H1 (cell line): ENCODE results near the gene VGF. TPM values are rescaled to one million over a fixed set of nuclear protein-coding genes. Genes with fewer than 3 reads are reported as not detected.
A peak's percentile ranks its signal among the peaks of the same experiment; 100 is the strongest.

ENCODE experiments used
- CTCF ChIA-PET: fragments of 300-600 bp; sonication (Branson Sonifier 250); formaldehyde crosslinking; loops from one replicate; lab custom pipeline; 2021; ENCODE audit not compliant: partially characterized antibody; lab: Charles Lee
- POLR2A ChIA-PET: fragments of 300-600 bp; sonication (Branson Sonifier 250); formaldehyde crosslinking; loops from one replicate; lab custom pipeline; 2021; ENCODE audit warnings: inconsistent platforms; ENCODE audit not compliant: partially characterized antibody; lab: Charles Lee
- DNase-seq, 2 experiments: peaks; one replicate each; pipeline versions ENCODE4 v3.0.0 to v3.0.0-alpha.2; 2010 to 2022; ENCODE audit warnings: low spot score in 2 of 2, low read depth in 1 of 2, mixed read lengths in 1 of 2
- FAIRE-seq: peaks from 2 replicates; lab custom pipeline; 2011; peaks lifted over from hg19 to GRCh38; lab: Jason Lieb, UNC
- H2AFZ ChIP-seq: 2 replicates; pipeline ENCODE4 v1.8.1; 2012; ENCODE audit warnings: low read length, inconsistent platforms
- H2AK5ac ChIP-seq: 2 replicates; pipeline ENCODE4 v1.6.1; 2013; ENCODE audit warnings: low read depth, low read length
- H2BK120ac ChIP-seq: replicated peaks from 2 replicates; pipeline ENCODE3; 2013; ENCODE audit warnings: low read depth, low read length, inconsistent platforms
- H2BK12ac ChIP-seq: 2 replicates; pipeline ENCODE4 v1.6.1; 2013; ENCODE audit warnings: low read depth, low read length
- H2BK15ac ChIP-seq: 2 replicates; pipeline ENCODE4 v1.6.1; 2013; ENCODE audit warnings: low read length
- H2BK20ac ChIP-seq: 2 replicates; pipeline ENCODE4 v1.6.1; 2013; ENCODE audit warnings: low read length
- H2BK5ac ChIP-seq: 2 replicates; pipeline ENCODE4 v1.6.1; 2013; ENCODE audit warnings: low read depth, low read length
- H3K14ac ChIP-seq: 2 replicates; pipeline ENCODE4 v1.6.1; 2013; ENCODE audit warnings: inconsistent platforms; ENCODE audit not compliant: insufficient read length
- H3K18ac ChIP-seq: 2 replicates; pipeline ENCODE4 v1.6.1; 2013; ENCODE audit warnings: low read length; ENCODE audit errors: extremely low read depth
- H3K23ac ChIP-seq: 2 replicates; pipeline ENCODE4 v1.6.1; 2013; ENCODE audit warnings: inconsistent platforms; ENCODE audit not compliant: insufficient read length
- H3K23me2 ChIP-seq: 2 replicates; pipeline ENCODE4 v1.6.1; 2013; ENCODE audit warnings: low read depth, low read length
- H3K27ac ChIP-seq: 2 replicates; pipeline ENCODE4 v1.6.1; 2011; ENCODE audit warnings: low read depth, low read length, inconsistent platforms
- H3K27me3 ChIP-seq, 4 experiments: replicated peaks in 1 of 4; 1 replicate in 1 of 4; 2 replicates in 3 of 4; pipeline versions ENCODE4 v1.6.1 to v1.8.1; 2011 to 2013; ENCODE audit warnings: low read length in 3 of 4, mild to moderate bottlenecking in 3 of 4, inconsistent platforms in 2 of 4, mixed read lengths in 2 of 4, moderate library complexity in 1 of 4; ENCODE audit not compliant: control insufficient read depth in 3 of 4, insufficient read depth in 3 of 4; ENCODE audit errors: extremely low read depth in 1 of 4
- H3K36me3 ChIP-seq, 4 experiments: 2 replicates each; pipeline versions ENCODE4 v1.6.1 to v1.8.1; 2011 to 2013; ENCODE audit warnings: mild to moderate bottlenecking in 4 of 4, low read length in 3 of 4, moderate library complexity in 2 of 4, control low read depth in 1 of 4, inconsistent platforms in 1 of 4; ENCODE audit not compliant: insufficient read depth in 4 of 4, control insufficient read depth in 2 of 4
- H3K4ac ChIP-seq: replicated peaks from 2 replicates; pipeline ENCODE3; 2013; ENCODE audit warnings: low read length, low read depth, mixed read lengths, inconsistent platforms; ENCODE audit not compliant: insufficient read length
- H3K4me1 ChIP-seq, 4 experiments: replicated peaks in 1 of 4; 1 replicate in 1 of 4; 2 replicates in 3 of 4; pipeline versions ENCODE4 v1.6.1 to v1.8.1; 2011 to 2013; ENCODE audit warnings: low read length in 3 of 4, inconsistent platforms in 2 of 4, mixed read lengths in 1 of 4; ENCODE audit not compliant: insufficient read depth in 4 of 4, control insufficient read depth in 3 of 4
- H3K4me2 ChIP-seq, 2 experiments: 2 replicates each; pipeline versions ENCODE4 v1.6.1 to v1.8.1; 2011 to 2013; ENCODE audit warnings: low read depth in 2 of 2, low read length in 2 of 2, control low read depth in 1 of 2, inconsistent platforms in 1 of 2, mild to moderate bottlenecking in 1 of 2; ENCODE audit not compliant: insufficient read depth in 1 of 2
- H3K4me3 ChIP-seq, 4 experiments: fragments of 200-600, 300-600 bp in 1 of 4; sonication (generic), shearing (Covaris generic), sonication (Bioruptor Twin) in 1 of 4; 2 replicates each; pipeline versions ENCODE4 v1.5.1 to v1.8.1; 2011 to 2016; ENCODE audit warnings: low read length in 4 of 4, low read depth in 3 of 4, control low read depth in 2 of 4, inconsistent platforms in 2 of 4, mild to moderate bottlenecking in 2 of 4, mixed read lengths in 1 of 4, moderate library complexity in 1 of 4; ENCODE audit not compliant: insufficient read depth in 2 of 4; ENCODE audit errors: extremely low read depth in 1 of 4
- H3K56ac ChIP-seq: replicated peaks from 2 replicates; pipeline ENCODE3; 2013; ENCODE audit warnings: low read depth, mild to moderate bottlenecking, mixed read lengths, low read length, inconsistent platforms; ENCODE audit not compliant: insufficient read length
- H3K79me1 ChIP-seq: 2 replicates; pipeline ENCODE4 v1.6.1; 2013; ENCODE audit warnings: low read depth, low read length, control low read depth
- H3K79me2 ChIP-seq, 2 experiments: 2 replicates each; pipeline versions ENCODE4 v1.6.1 to v1.8.1; 2012 to 2013; ENCODE audit warnings: low read length in 2 of 2, mild to moderate bottlenecking in 2 of 2, inconsistent platforms in 1 of 2; ENCODE audit not compliant: insufficient read depth in 2 of 2, control insufficient read depth in 1 of 2
- H3K9ac ChIP-seq, 4 experiments: replicated peaks in 1 of 4; 1 replicate in 1 of 4; 2 replicates in 3 of 4; pipeline versions ENCODE4 v1.6.1 to v1.8.1; 2011 to 2013; ENCODE audit warnings: low read depth in 3 of 4, low read length in 3 of 4, control low read depth in 2 of 4, mild to moderate bottlenecking in 2 of 4, moderate library complexity in 2 of 4, inconsistent platforms in 1 of 4; ENCODE audit errors: extremely low read depth in 1 of 4
- H3K9me3 ChIP-seq, 2 experiments: 2 replicates each; pipeline versions ENCODE4 v1.6.1 to v1.8.1; 2012 to 2013; ENCODE audit warnings: mild to moderate bottlenecking in 2 of 2, moderate library complexity in 2 of 2, control low read depth in 1 of 2, inconsistent platforms in 1 of 2, low read depth in 1 of 2, low read length in 1 of 2, mixed read lengths in 1 of 2; ENCODE audit not compliant: insufficient read depth in 2 of 2
- H4K20me1 ChIP-seq, 2 experiments: replicated peaks in 1 of 2; 2 replicates each; pipeline versions ENCODE3 to v1.8.1; 2011 to 2013; ENCODE audit warnings: inconsistent platforms in 2 of 2, low read length in 2 of 2, mild to moderate bottlenecking in 1 of 2; ENCODE audit not compliant: insufficient read depth in 2 of 2, control insufficient read depth in 1 of 2
- H4K5ac ChIP-seq: 2 replicates; pipeline ENCODE4 v1.6.1; 2013; ENCODE audit warnings: low read length, low read depth, mixed read lengths, inconsistent platforms; ENCODE audit not compliant: insufficient read length
- H4K8ac ChIP-seq: 2 replicates; pipeline ENCODE4 v1.8.0; 2013; ENCODE audit warnings: mild to moderate bottlenecking, moderate library complexity, low read length, inconsistent platforms; ENCODE audit not compliant: insufficient read depth; ENCODE audit errors: extremely low read depth
- H4K91ac ChIP-seq: replicated peaks from 2 replicates; pipeline ENCODE3; 2013; ENCODE audit warnings: low read length, mixed read lengths, inconsistent platforms; ENCODE audit not compliant: insufficient read length
- CREB1 ChIP-seq: IDR thresholded peaks from 2 replicates; pipeline ENCODE4 v1.6.1; 2012; ENCODE audit warnings: inconsistent platforms
- FOSL1 ChIP-seq: IDR thresholded peaks from 2 replicates; pipeline ENCODE4 v1.6.1; 2011; ENCODE audit warnings: mild to moderate bottlenecking, low read depth, low read length, moderate library complexity; ENCODE audit not compliant: insufficient read depth
- HDAC2 ChIP-seq, 2 experiments: fragments of 300-600 bp in 1 of 2; sonication (generic) in 1 of 2; IDR thresholded peaks; 2 replicates each; pipeline ENCODE4 v1.6.1; 2011 to 2012; ENCODE audit warnings: low read depth in 2 of 2, low read length in 2 of 2, mild to moderate bottlenecking in 2 of 2, moderate library complexity in 2 of 2, borderline replicate concordance in 1 of 2, inconsistent platforms in 1 of 2
- MAFK ChIP-seq: IDR thresholded peaks from 2 replicates; pipeline ENCODE4 v1.6.1; 2012; ENCODE audit warnings: low read depth, mild to moderate bottlenecking, improper control_type of control experiment, low read length
- NRF1 ChIP-seq: IDR thresholded peaks from 2 replicates; pipeline ENCODE4 v1.6.1; 2011; ENCODE audit warnings: mild to moderate bottlenecking, low read depth, low read length, improper control_type of control experiment
- POLR2A ChIP-seq, 2 experiments: IDR thresholded peaks; 1 replicate in 1 of 2; 2 replicates in 1 of 2; pipeline ENCODE4 v1.6.1; 2011; ENCODE audit warnings: low read depth in 2 of 2, low read length in 2 of 2, mild to moderate bottlenecking in 2 of 2; ENCODE audit errors: control extremely low read depth in 1 of 2
- POLR2AphosphoS5 ChIP-seq: IDR thresholded peaks from 2 replicates; pipeline ENCODE4 v1.6.1; 2011; ENCODE audit warnings: low read depth, low read length
- SAP30 ChIP-seq: fragments of 300-600 bp; sonication (generic); IDR thresholded peaks from 2 replicates; pipeline ENCODE4 v1.7.1; 2012; ENCODE audit warnings: low read length, moderate library complexity, mild to moderate bottlenecking, inconsistent platforms; ENCODE audit not compliant: insufficient read depth, insufficient replicate concordance
- SIX5 ChIP-seq: IDR thresholded peaks from 2 replicates; pipeline ENCODE4 v1.6.1; 2011; ENCODE audit warnings: mild to moderate bottlenecking, low read depth, low read length
- WGBS, 2 experiments: shearing (Covaris generic) in 1 of 2; methylation state at CpG; one replicate each; pipeline versions ENCODE4 v1.1.6 to v1.1.7; 2013 to 2015; ENCODE audit warnings: low lambda C conversion rate in 2 of 2, mixed read lengths in 2 of 2, inconsistent platforms in 1 of 2, low coverage in 1 of 2, missing lambda C conversion rate in 1 of 2; ENCODE audit not compliant: insufficient replicate concordance in 2 of 2, insufficient coverage in 1 of 2, insufficient read length in 1 of 2; ENCODE audit errors: extremely low coverage in 1 of 2, missing lambda C conversion rate in 1 of 2; 5-methylcytosine and 5-hydroxymethylcytosine counted together
- polyA plus RNA-seq, 7 experiments: library from polyadenylated mRNA; depleted of rRNA in 3 of 7; stranded (reverse) in 5 of 7; unstranded in 2 of 7; fragments of >200 nt in 5 of 7; fragments of 200-250 nt in 2 of 7; gene quantifications; 1 replicate in 5 of 7; 2 replicates in 1 of 7; 4 replicates in 1 of 7; pipeline versions ENCODE4 v1.2.1 to v1.2.3, GENCODE V29; 2011 to 2013; ENCODE audit warnings: missing spikeins in 2 of 7, mixed read lengths in 2 of 7
- total RNA-seq: library from RNA; stranded (reverse); fragmentation: NEBNext Ultra II Directional; extraction: Animal tissue kit (Norgen Biotek cat#: 25700); gene quantifications from 2 replicates; pipeline ENCODE4 v1.2.1, GENCODE V29; 2021
- TF ChIP-seq, protein P1 (sequence below): IDR thresholded peaks from 2 replicates; pipeline ENCODE4 v1.6.1; 2012; ENCODE audit warnings: low read length, inconsistent platforms

Gene VGF
- total and polyA plus RNA-seq, 2 of the 8 experiments (the other 6 are each of a cell fraction or from before 2014, with no cell fraction given) = 1.6 to 7.0 TPM

DNA sequence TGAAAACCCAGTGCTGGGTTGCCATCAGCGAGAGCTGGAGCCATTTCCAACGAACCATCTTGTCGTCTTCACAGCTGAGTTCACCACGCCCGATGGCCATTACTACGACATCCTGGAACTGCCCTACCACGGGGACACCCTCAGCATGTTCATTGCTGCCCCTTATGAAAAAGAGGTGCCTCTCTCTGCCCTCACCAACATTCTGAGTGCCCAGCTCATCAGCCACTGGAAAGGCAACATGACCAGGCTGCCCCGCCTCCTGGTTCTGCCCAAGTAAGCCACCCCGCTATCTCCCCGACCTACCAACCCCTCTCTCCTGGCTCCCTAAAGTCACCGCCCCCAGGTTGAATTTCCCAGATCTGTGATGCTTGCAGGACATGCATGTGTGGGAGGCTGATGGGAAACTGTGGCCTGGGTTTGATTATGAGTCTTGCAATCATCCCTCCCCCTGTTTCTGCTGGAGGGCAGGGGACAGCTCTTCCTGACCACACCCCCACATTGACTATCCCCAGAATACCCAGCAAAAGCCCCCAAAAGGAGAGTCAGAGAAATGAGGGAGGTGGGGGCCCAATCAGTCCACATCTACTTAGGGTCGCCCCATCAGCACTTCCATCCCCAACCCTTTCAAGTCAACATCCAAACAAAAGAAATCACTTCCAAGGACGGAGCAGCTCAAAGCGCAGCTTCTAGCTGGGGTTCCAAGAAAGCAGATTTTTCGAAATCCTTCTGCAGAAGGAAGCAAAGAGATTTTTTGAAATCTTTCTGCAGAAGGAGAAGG is 31.6 kb downstream of the VGF start:
- H3K56ac ChIP-seq = no peak overlapping the region
- H2BK12ac ChIP-seq = peak overlapping the region; percentile 80; the same call in 1 of the 2 replicates
- no peaks in the 10 kb centered on the region for H3K79me1 ChIP-seq
- H2BK120ac ChIP-seq = no peak overlapping the region
- H2AFZ ChIP-seq = peak overlapping the region; percentile 63; the same call in 1 of the 2 replicates
- H3K4ac ChIP-seq = no peak overlapping the region
- H3K14ac ChIP-seq = no peak overlapping the region
- no peaks in the 10 kb centered on the region for H3K36me3 ChIP-seq
- H4K8ac ChIP-seq = no peak overlapping the region
- H3K27ac ChIP-seq = no peak overlapping the region
- H4K20me1 ChIP-seq = no peaks in the 10 kb centered on the region
- peaks cover 2 to 14% (median 6%) of the 10 kb centered on the region in 4 experiments; a peak in 6 of 7 replicates for H3K4me1 ChIP-seq
- H2BK5ac ChIP-seq = peak overlapping the region; percentile 56
- H3K79me2 ChIP-seq = no peaks in the 10 kb centered on the region
- 0 out of 2 replicates have a peak overlapping the region, but pooled peaks have one; percentile 28 for H2AK5ac ChIP-seq
- H4K5ac ChIP-seq = no peak overlapping the region
- DNase-seq (no peak), FAIRE-seq (no peak)
- POLR2A ChIA-PET = interaction anchor here (0.6 to 1.8 kb wide), 4 partner anchors 10 to 655 kb away, joined by 3 to 8 read pairs (median 4); partner anchors contain the start of gene TSC22D4
- peak overlapping the region; percentile 31 for H4K91ac ChIP-seq
- CTCF ChIA-PET = interaction anchor here (0.6 to 9.0 kb wide), 12 partner anchors 8 to 244 kb away, joined by 3 to 80 read pairs (median 3); partner anchors contain the start of genes MUC3A, SERPINE1 and UFSP1
- H3K4me2 ChIP-seq = peak overlapping the region in 1 of 2 experiments; percentile 15; a peak in 1 of 4 replicates
- WGBS, 2 experiments = 71% methylated on average over 15 of the region's 15 CpGs; no CpG with 5 or more reads in 1 of the 2 experiments
- 0 out of 2 replicates have a peak overlapping the region, but pooled peaks have one; percentile 29 for H2BK15ac ChIP-seq
- H3K23me2 ChIP-seq = no peaks in the 10 kb centered on the region
- H3K4me3 ChIP-seq = no peak overlapping the region; a peak in 2 of 8 replicates
- H3K9ac ChIP-seq = no peak overlapping the region
- 0 out of 2 replicates have a peak overlapping the region, but pooled peaks have one; percentile 32 for H2BK20ac ChIP-seq
- no peaks in the 10 kb centered on the region for H3K9me3 ChIP-seq
- H3K18ac ChIP-seq = peak overlapping the region; percentile 48; the same call in 1 of the 2 replicates
- H3K23ac ChIP-seq = no peak overlapping the region
- H3K27me3 ChIP-seq = peaks cover 0 to 2% (median 0%) of the 10 kb centered on the region in 4 experiments; a peak in 1 of 7 replicates
- TF ChIP-seq HDAC2 (IDR thresholded peaks at IDR 0.05; ENCODE audit: borderline replicate concordance in 1 of 2, low read depth in 2 of 2, low read length in 2 of 2) (no peak), POLR2A (IDR thresholded peaks at IDR 0.05; ENCODE audit: control extremely low read depth in 1 of 2, low read depth in 2 of 2, low read length in 2 of 2) (no peak), SIX5 (no peak), FOSL1 (no peak), CREB1 (no peak), POLR2AphosphoS5 (no peak), SAP30 (no peak), NRF1 (no peak), MAFK (no peak)
- TF ChIP-seq, protein P1, sequence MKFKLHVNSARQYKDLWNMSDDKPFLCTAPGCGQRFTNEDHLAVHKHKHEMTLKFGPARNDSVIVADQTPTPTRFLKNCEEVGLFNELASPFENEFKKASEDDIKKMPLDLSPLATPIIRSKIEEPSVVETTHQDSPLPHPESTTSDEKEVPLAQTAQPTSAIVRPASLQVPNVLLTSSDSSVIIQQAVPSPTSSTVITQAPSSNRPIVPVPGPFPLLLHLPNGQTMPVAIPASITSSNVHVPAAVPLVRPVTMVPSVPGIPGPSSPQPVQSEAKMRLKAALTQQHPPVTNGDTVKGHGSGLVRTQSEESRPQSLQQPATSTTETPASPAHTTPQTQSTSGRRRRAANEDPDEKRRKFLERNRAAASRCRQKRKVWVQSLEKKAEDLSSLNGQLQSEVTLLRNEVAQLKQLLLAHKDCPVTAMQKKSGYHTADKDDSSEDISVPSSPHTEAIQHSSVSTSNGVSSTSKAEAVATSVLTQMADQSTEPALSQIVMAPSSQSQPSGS = no peak
